GM12873 (cell line): Measurements from ENCODE around the gene MSX1.
A peak's percentile ranks its signal among the peaks of the same experiment; 100 is the strongest.

Source experiments
- CTCF ChIP-seq: IDR thresholded peaks from 2 replicates; pipeline ENCODE4 v1.5.1; 2012; ENCODE audit warnings: low read depth, mild to moderate bottlenecking, moderate library complexity, low read length, control low read depth; ENCODE audit not compliant: insufficient read depth; ENCODE audit errors: missing control alignments

MSX1 gene

GRCh38 chr4:4889781-4890180, 30.3 kb downstream of the MSX1 start:
- no peak for TF ChIP-seq CTCF

GRCh38 chr4:4890574-4891255, 31.2 kb downstream of the MSX1 start:
- no peak for TF ChIP-seq CTCF

GRCh38 chr4:4893721-4894120, 34.3 kb downstream of the MSX1 start:
- no peak for TF ChIP-seq CTCF

DNA sequence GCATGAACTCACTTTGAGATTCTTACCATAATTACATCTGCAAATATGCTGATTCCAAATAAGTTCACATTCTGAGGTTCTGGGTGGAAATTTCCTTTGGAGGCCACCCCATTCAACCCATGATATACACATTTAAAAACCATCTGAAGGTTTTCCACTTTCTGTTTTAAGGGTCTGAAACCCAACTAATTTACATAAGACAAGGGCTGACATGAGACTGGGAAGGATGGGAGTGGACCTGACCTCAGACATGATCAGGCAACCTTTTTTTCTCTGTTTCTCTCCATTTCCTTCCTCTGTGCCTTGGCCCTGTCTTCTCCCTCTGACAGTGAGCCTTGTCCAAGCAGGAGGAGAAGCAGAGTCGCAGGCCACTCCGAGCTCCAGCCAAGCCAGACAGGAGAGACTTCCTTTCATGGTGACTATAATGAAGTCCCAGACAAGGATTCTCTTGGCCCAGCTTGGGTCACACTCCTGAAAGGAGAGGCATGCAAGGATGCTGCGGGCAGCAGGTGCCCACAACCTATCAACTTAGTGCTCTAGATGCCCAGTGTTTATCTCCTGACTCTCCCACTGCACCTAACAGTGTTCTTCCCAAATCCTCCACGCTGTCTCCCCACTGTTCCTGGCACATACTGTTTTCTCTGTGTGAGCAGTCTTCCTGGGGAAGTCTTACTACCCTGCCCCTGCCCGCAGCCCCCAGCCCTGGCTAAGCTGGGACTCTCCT, 39.9 kb downstream of the MSX1 start:
- no peak for TF ChIP-seq CTCF

GRCh38 chr4:4901877-4902276, 42.4 kb downstream of the MSX1 start:
- peak; percentile 15 for TF ChIP-seq CTCF

- TF ChIP-seq CTCF, result no peak
These were observed 52.7 kb downstream of the MSX1 start for GRCh38 chr4:4912155-4912554.

GRCh38 chr4:4913147-4913561, 53.7 kb downstream of the MSX1 start:
- TF ChIP-seq CTCF, result no peak
